Measurements from ENCODE around the gene NME3. TPM values are rescaled to one million over a fixed set of nuclear protein-coding genes. Genes with fewer than 3 reads are reported as not detected.

Gene NME3
- total RNA-seq, 1 experiment from 2014 or later = 103 TPM

GRCh38 chr16:1757714-1758461 is 13.5 kb downstream of the NME3 start (continued):
- TF ChIP-seq ZBTB33 (IDR thresholded peaks at IDR 0.05; ENCODE audit: extremely low read depth, insufficient replicate concordance, low read length) = no peak

DNA sequence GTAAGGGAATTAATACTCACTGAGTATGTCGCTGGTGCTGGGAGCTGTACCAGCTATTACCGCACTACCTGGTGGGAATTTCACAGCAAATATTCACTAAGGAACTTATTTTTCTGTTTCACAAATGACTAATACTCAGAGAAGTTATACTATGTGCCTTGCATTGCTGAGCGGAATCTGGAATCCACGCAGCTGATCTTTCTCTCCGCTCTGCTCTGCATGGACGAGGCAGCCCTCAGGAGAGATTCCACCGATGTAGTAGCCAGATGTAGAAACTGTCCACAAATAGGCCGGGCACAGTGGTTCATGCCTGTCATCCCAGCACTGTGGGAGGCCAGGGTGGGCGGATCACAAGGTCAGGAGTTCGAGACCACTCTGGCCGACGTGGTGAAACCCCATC is 17.1 kb downstream of the NME3 start:
- no peak for TF ChIP-seq MAX (IDR thresholded peaks at IDR 0.05)
- no peak for TF ChIP-seq SRF (IDR thresholded peaks at IDR 0.05; ENCODE audit: low read depth)
- TF ChIP-seq CBX3 (IDR thresholded peaks at IDR 0.05; ENCODE audit: low read depth) = no peak
- no peak for TF ChIP-seq EZH2phosphoT487 (IDR thresholded peaks at IDR 0.05; ENCODE audit: borderline replicate concordance)
- BruUV-seq (replicated peaks) = no TSS peak
- Histone ChIP-seq H3K9me2 (ENCODE audit: insufficient read depth) (no peaks in the 10 kb centered on the region), H3K4me2 (ENCODE audit: low read length) (no peak overlapping the region), H2AFZ (ENCODE audit: low read depth, low read length, poor library complexity, severe bottlenecking) (no peak overlapping the region), H3K27ac (ENCODE audit: low read depth, low read length) (no peak overlapping the region), H3K79me2 (ENCODE audit: insufficient read depth, low read length) (no peaks in the 10 kb centered on the region), H4K20me1 (ENCODE audit: insufficient read depth) (no peaks in the 10 kb centered on the region), H3K4me3 (replicated peaks in 1 of 2; ENCODE audit: low read depth in 1 of 2, low read length in 2 of 2) (no peak overlapping the region), H3K9me3 (ENCODE audit: control insufficient read depth in 1 of 2, insufficient read depth in 1 of 2, low read depth in 1 of 2, low read length in 2 of 2) (no peaks in the 10 kb centered on the region), H3K36me3 (ENCODE audit: control insufficient read depth in 1 of 2, insufficient read depth in 2 of 2, low read length in 2 of 2) (peaks cover 3 to 11% of the 10 kb centered on the region in 2 experiments; a peak in 3 of 4 replicates), H3K9ac (ENCODE audit: low read length) (no peak overlapping the region), H3K4me1 (ENCODE audit: control insufficient read depth in 1 of 2, insufficient read depth in 2 of 2, low read length in 2 of 2) (no peaks in the 10 kb centered on the region), H3K27me3 (ENCODE audit: insufficient read depth, low read length) (no peaks in the 10 kb centered on the region)
- ATAC-seq (no peak), DNase-seq (ENCODE audit: low read depth, low spot score) (no peak)
- ChIA-PET RAD21 (ENCODE audit: low non-redundant PET in 1 of 2, low total read pairs in 2 of 2, uncharacterized antibody in 2 of 2, unreplicated experiment in 2 of 2) (no interaction called here), POLR2A (no interaction called here), CTCF (interaction anchor here (0.7 kb wide), 1 partner anchor 49 kb away, joined by 3 read pairs; no protein-coding TSS in a partner anchor)
- intact Hi-C loops (cut with micrococcal nuclease) = no loop called here
